K562 (cell line): ENCODE results near the gene DNAH3. TPM values are rescaled to one million over a fixed set of nuclear protein-coding genes. Genes with fewer than 3 reads are reported as not detected.
A peak's percentile ranks its signal among the peaks of the same experiment; 100 is the strongest.

ENCODE experiments used
- ATAC-seq: fragments of 200-7000 bp; cut with Tn5 transposase; 3 replicates; pipeline ENCODE4 v1.9.1; 2020; ENCODE audit warnings: moderate library complexity
- BruUV-seq: library from RNA; stranded (reverse); fragments of 400-500 nt; replicated peaks from 2 replicates; lab custom pipeline; 2021; lab: Mats Ljungman, UMichigan
- CTCF ChIA-PET: fragments of 300-600 bp; formaldehyde crosslinking; extraction: SDS; loops from one replicate; lab custom pipeline; 2021; ENCODE audit warnings: low intra/inter-chr PET ratio; lab: Yijun Ruan, JAX
- POLR2A ChIA-PET: fragments of 300-600, 350-650 bp; sonication (Branson Sonifier 250); formaldehyde crosslinking; extraction: SDS; loops from one replicate; lab custom pipeline; 2021; ENCODE audit warnings: antibody characterized with exemption, inconsistent platforms; lab: Yijun Ruan, JAX
- DNase-seq, 4 experiments: peaks; one replicate each; pipeline versions ENCODE4 v3.0.0 to v3.0.0-alpha.2; 2011 to 2018; ENCODE audit warnings: low spot score in 3 of 4, mixed read lengths in 3 of 4; ENCODE audit errors: extremely low read depth in 1 of 4
- FAIRE-seq: peaks from 2 replicates; lab custom pipeline; 2011; peaks lifted over from hg19 to GRCh38; lab: Jason Lieb, UNC
- H2AFZ ChIP-seq: 2 replicates; pipeline ENCODE4 v1.6.0; 2011; ENCODE audit warnings: low read depth, low read length, control low read depth, inconsistent platforms
- H3K27ac ChIP-seq: fragments of 200-600 bp; 3 replicates; pipeline ENCODE4 v1.8.0; 2011; ENCODE audit warnings: low read depth, mild to moderate bottlenecking, control low read depth, inconsistent platforms, low read length, moderate library complexity, mixed read lengths; ENCODE audit errors: extremely low read depth
- H3K27me3 ChIP-seq, 2 experiments: fragments of 300-600 bp in 1 of 2; 2 replicates in 1 of 2; 3 replicates in 1 of 2; pipeline versions ENCODE4 v1.6.0 to v1.8.0; 2011; ENCODE audit warnings: inconsistent platforms in 2 of 2, low read length in 2 of 2, mild to moderate bottlenecking in 1 of 2, mixed read lengths in 1 of 2, moderate library complexity in 1 of 2; ENCODE audit not compliant: control insufficient read depth in 2 of 2, insufficient read depth in 2 of 2
- H3K36me3 ChIP-seq: fragments of 300-600 bp; 3 replicates; pipeline ENCODE4 v1.8.0; 2011; ENCODE audit warnings: mild to moderate bottlenecking, low read length, inconsistent platforms; ENCODE audit not compliant: control insufficient read depth, insufficient read depth
- H3K4me1 ChIP-seq, 2 experiments: fragments of 200-600 bp in 1 of 2; replicated peaks in 1 of 2; 2 replicates in 1 of 2; 3 replicates in 1 of 2; pipeline versions ENCODE4 v1.5.1 to v1.8.0; 2011; ENCODE audit warnings: inconsistent platforms in 2 of 2, low read length in 2 of 2, mild to moderate bottlenecking in 1 of 2, mixed read lengths in 1 of 2, moderate library complexity in 1 of 2; ENCODE audit not compliant: control insufficient read depth in 2 of 2, insufficient read depth in 2 of 2
- H3K4me2 ChIP-seq: 2 replicates; pipeline ENCODE4 v1.6.1; 2011; ENCODE audit warnings: low read length, control low read depth, inconsistent platforms, mixed read lengths; ENCODE audit not compliant: insufficient read depth
- H3K4me3 ChIP-seq: fragments of 200-600 bp; sonication (generic), shearing (Covaris generic); 2 replicates; pipeline ENCODE4 v1.5.1; 2016; ENCODE audit warnings: control low read depth, inconsistent platforms
- H3K79me2 ChIP-seq: fragments of 200-600 bp; 3 replicates; pipeline ENCODE4 v1.8.0; 2011; ENCODE audit warnings: low read length, inconsistent platforms; ENCODE audit not compliant: control insufficient read depth, insufficient read depth
- H3K9ac ChIP-seq, 2 experiments: 2 replicates each; pipeline versions ENCODE4 v1.6.0 to v1.6.1; 2011; ENCODE audit warnings: low read depth in 2 of 2, low read length in 2 of 2, control low read depth in 1 of 2, inconsistent platforms in 1 of 2, mild to moderate bottlenecking in 1 of 2, mixed read lengths in 1 of 2; ENCODE audit not compliant: insufficient read depth in 1 of 2
- H3K9me1 ChIP-seq: one replicate; pipeline ENCODE4 v1.6.0; 2011; ENCODE audit warnings: inconsistent platforms, mild to moderate bottlenecking, low read length, moderate library complexity; ENCODE audit not compliant: control insufficient read depth, insufficient read depth
- H3K9me3 ChIP-seq: replicated peaks from 2 replicates; pipeline ENCODE4 v1.5.1; 2011; ENCODE audit warnings: low read depth, low read length, inconsistent platforms; ENCODE audit not compliant: control insufficient read depth, insufficient read depth
- H4K20me1 ChIP-seq: replicated peaks from 2 replicates; pipeline ENCODE4 v1.6.1; 2011; ENCODE audit warnings: low read length, inconsistent platforms, mixed read lengths; ENCODE audit not compliant: control insufficient read depth, insufficient read depth
- BACH1 ChIP-seq: fragments of 200-800 bp; sonication (Bioruptor generic); IDR thresholded peaks from 2 replicates; pipeline ENCODE4 v1.6.1; 2016; ENCODE audit warnings: missing genetic modification characterization, missing compliant biosample characterization
- MEF2D ChIP-seq: conservative IDR thresholded peaks from 2 replicates; pipeline ENCODE4 v1.6.1; 2016; ENCODE audit warnings: low read depth, missing genetic modification characterization, missing compliant biosample characterization
- SRF ChIP-seq, 2 experiments: fragments of 250-450, 450-650 bp in 1 of 2; sonication (Bioruptor Pico) in 1 of 2; sonication (generic) in 1 of 2; formaldehyde crosslinking; IDR thresholded peaks; 2 replicates each; pipeline versions ENCODE4 v1.5.0 to v1.5.1; 2020 to 2022; ENCODE audit warnings: mild to moderate bottlenecking in 1 of 2, missing genetic modification reagents in 1 of 2
- TAF15 ChIP-seq: fragments of 200-400 bp; formaldehyde crosslinking; IDR thresholded peaks from 2 replicates; pipeline ENCODE4 v1.6.1; 2017; ENCODE audit warnings: mild to moderate bottlenecking, low read depth, low read length, moderate library complexity
- ZNF324 ChIP-seq: fragments of 250-450 bp; sonication (Bioruptor Pico); IDR thresholded peaks from 2 replicates; pipeline ENCODE4 v1.4.0; 2020; ENCODE audit warnings: mild to moderate bottlenecking
- WGBS: fragments of 100-300 bp; shearing (Covaris generic); methylation state at CpG from one replicate; pipeline ENCODE4 v1.1.6; 2016; ENCODE audit warnings: low coverage, mixed read lengths; ENCODE audit not compliant: insufficient coverage; ENCODE audit errors: missing lambda C conversion rate; 5-methylcytosine and 5-hydroxymethylcytosine counted together
- in situ Hi-C: fragments of 300-500 bp; cut with MboI; formaldehyde crosslinking; loops from 4 replicates; pipeline ENCODE4 v1.15.0; 2018; ENCODE audit warnings: inconsistent platforms, mixed read lengths
- intact Hi-C: fragments of 100-400 bp; cut with micrococcal nuclease; formaldehyde crosslinking; loops from 2 replicates; pipeline ENCODE4 v1.14.2; 2022
- polyA plus RNA-seq, 8 experiments: library from polyadenylated mRNA; depleted of rRNA in 4 of 8; stranded (reverse) in 5 of 8; unstranded in 3 of 8; fragments of >200 nt; fragmentation: Nextera tagmentation in 2 of 8; fragmentation: Illumina TruSeq in 1 of 8; extraction: Ambion mirVana in 2 of 8; extraction: Trizol in 1 of 8; gene quantifications; 2 replicates each; pipeline versions ENCODE4 v1.2.1 to v1.2.3, GENCODE V29; 2011 to 2014; ENCODE audit warnings: inconsistent platforms in 1 of 8, missing spikeins in 1 of 8
- total RNA-seq, 7 experiments: library from RNA; depleted of rRNA in 6 of 7; stranded (reverse); fragments of >200 nt in 6 of 7; fragmentation: Illumina TruSeq in 2 of 7; extraction: Trizol in 2 of 7; gene quantifications; 2 replicates each; pipeline versions ENCODE4 v1.2.1 to v1.2.3, GENCODE V29; 2011 to 2021; ENCODE audit warnings: low replicate concordance in 1 of 7
- TF ChIP-seq, protein P1 (sequence below): fragments of 450-650 bp; IDR thresholded peaks from 2 replicates; pipeline ENCODE4 v1.6.1; 2016; ENCODE audit warnings: mild to moderate bottlenecking, moderate library complexity
- TF ChIP-seq, protein P2 (sequence below): fragments of 450-650 bp; formaldehyde crosslinking; IDR thresholded peaks from 2 replicates; pipeline ENCODE4 v1.4.0; 2020; ENCODE audit warnings: mild to moderate bottlenecking, mixed read lengths

DNAH3 gene
- total and polyA plus RNA-seq, 9 of the 15 experiments (the other 6 are each of a cell fraction or from before 2014, with no cell fraction given), result 0.32 to 0.84 (median 0.44) TPM

DNA sequence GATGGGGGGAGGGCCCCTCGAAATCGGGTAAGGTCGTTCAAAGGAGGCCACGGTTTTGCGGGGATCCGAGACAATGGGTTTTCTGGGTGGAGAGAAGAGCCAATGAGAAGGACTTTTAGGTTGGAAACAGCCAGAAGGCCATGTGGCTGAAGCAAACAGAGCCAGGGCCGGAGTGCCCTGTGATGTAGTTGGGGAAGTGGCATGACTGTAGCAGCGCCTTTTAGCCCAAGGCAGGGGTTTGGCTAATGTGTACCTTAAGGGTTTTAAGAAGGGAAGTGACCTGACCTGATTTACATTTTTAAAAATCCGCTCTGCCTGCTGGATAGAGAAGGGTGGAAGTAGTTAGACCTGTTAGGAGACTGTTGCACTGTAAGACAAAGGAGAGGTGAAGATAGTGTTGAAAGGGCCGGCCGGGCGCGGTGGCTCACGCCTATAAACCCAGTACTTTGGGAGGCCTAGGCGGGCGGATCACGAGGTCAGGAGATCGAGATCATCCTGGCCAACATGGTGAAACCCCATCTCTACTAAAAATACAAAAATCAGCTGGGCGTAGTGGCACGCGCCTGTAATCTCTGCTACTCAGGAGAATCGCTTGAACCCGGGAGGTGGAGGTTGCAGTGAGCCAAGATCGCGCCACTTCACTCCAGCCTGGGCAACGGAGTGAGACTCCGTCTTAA, 249.1 kb downstream of the DNAH3 start:
- 10% methylated on average over 24 of the region's 27 CpGs for WGBS
- FAIRE-seq, result no peak
- no peaks in the 10 kb centered on the region for H3K9me3 ChIP-seq
- in situ Hi-C loops, result no loop called here
- peak; percentile 10; the same call in 2 of the 3 replicates for ATAC-seq
- H3K79me2 ChIP-seq, result peaks cover 41% of the 10 kb centered on the region
- no peaks in the 10 kb centered on the region for H3K9me1 ChIP-seq
- ChIA-PET CTCF (no interaction called here), POLR2A (interaction anchor here (0.7 to 2.0 kb wide), 8 partner anchors 10 to 66 kb away, joined by 3 to 12 read pairs (median 4); no protein-coding TSS in a partner anchor)
- BruUV-seq, result no TSS peak
- peaks cover 32 to 50% of the 10 kb centered on the region in 2 experiments for H3K4me1 ChIP-seq
- peak overlapping the region; percentile 92 to 94 for H3K9ac ChIP-seq
- peak overlapping the region; percentile 92 for H3K27ac ChIP-seq
- peaks cover 9% of the 10 kb centered on the region; the same call in 1 of the 3 replicates for H3K36me3 ChIP-seq
- H3K4me3 ChIP-seq, result peak overlapping the region; percentile 85
- peak overlapping the region; percentile 91 for H3K4me2 ChIP-seq
- H4K20me1 ChIP-seq, result no peaks in the 10 kb centered on the region
- intact Hi-C loops, result loop anchor here (5.0 kb wide), 2 partner anchors 46 to 49 kb away; no protein-coding TSS in a partner anchor
- no peaks in the 10 kb centered on the region for H3K27me3 ChIP-seq
- peak in 2 of 4 experiments; percentile 25 to 36 for DNase-seq
- peak overlapping the region; percentile 92 for H2AFZ ChIP-seq
- TF ChIP-seq TAF15 (no peak), MEF2D (tag) (0 out of 2 replicates have a peak, but pooled peaks have one; percentile 15), BACH1 (tag) (0 out of 2 replicates have a peak, but pooled peaks have one; percentile 33), SRF (CRISPR knock-in tag; IDR thresholded peaks at IDR 0.05) (no peak), ZNF324 (CRISPR knock-in tag) (no peak)
- TF ChIP-seq, protein P1, sequence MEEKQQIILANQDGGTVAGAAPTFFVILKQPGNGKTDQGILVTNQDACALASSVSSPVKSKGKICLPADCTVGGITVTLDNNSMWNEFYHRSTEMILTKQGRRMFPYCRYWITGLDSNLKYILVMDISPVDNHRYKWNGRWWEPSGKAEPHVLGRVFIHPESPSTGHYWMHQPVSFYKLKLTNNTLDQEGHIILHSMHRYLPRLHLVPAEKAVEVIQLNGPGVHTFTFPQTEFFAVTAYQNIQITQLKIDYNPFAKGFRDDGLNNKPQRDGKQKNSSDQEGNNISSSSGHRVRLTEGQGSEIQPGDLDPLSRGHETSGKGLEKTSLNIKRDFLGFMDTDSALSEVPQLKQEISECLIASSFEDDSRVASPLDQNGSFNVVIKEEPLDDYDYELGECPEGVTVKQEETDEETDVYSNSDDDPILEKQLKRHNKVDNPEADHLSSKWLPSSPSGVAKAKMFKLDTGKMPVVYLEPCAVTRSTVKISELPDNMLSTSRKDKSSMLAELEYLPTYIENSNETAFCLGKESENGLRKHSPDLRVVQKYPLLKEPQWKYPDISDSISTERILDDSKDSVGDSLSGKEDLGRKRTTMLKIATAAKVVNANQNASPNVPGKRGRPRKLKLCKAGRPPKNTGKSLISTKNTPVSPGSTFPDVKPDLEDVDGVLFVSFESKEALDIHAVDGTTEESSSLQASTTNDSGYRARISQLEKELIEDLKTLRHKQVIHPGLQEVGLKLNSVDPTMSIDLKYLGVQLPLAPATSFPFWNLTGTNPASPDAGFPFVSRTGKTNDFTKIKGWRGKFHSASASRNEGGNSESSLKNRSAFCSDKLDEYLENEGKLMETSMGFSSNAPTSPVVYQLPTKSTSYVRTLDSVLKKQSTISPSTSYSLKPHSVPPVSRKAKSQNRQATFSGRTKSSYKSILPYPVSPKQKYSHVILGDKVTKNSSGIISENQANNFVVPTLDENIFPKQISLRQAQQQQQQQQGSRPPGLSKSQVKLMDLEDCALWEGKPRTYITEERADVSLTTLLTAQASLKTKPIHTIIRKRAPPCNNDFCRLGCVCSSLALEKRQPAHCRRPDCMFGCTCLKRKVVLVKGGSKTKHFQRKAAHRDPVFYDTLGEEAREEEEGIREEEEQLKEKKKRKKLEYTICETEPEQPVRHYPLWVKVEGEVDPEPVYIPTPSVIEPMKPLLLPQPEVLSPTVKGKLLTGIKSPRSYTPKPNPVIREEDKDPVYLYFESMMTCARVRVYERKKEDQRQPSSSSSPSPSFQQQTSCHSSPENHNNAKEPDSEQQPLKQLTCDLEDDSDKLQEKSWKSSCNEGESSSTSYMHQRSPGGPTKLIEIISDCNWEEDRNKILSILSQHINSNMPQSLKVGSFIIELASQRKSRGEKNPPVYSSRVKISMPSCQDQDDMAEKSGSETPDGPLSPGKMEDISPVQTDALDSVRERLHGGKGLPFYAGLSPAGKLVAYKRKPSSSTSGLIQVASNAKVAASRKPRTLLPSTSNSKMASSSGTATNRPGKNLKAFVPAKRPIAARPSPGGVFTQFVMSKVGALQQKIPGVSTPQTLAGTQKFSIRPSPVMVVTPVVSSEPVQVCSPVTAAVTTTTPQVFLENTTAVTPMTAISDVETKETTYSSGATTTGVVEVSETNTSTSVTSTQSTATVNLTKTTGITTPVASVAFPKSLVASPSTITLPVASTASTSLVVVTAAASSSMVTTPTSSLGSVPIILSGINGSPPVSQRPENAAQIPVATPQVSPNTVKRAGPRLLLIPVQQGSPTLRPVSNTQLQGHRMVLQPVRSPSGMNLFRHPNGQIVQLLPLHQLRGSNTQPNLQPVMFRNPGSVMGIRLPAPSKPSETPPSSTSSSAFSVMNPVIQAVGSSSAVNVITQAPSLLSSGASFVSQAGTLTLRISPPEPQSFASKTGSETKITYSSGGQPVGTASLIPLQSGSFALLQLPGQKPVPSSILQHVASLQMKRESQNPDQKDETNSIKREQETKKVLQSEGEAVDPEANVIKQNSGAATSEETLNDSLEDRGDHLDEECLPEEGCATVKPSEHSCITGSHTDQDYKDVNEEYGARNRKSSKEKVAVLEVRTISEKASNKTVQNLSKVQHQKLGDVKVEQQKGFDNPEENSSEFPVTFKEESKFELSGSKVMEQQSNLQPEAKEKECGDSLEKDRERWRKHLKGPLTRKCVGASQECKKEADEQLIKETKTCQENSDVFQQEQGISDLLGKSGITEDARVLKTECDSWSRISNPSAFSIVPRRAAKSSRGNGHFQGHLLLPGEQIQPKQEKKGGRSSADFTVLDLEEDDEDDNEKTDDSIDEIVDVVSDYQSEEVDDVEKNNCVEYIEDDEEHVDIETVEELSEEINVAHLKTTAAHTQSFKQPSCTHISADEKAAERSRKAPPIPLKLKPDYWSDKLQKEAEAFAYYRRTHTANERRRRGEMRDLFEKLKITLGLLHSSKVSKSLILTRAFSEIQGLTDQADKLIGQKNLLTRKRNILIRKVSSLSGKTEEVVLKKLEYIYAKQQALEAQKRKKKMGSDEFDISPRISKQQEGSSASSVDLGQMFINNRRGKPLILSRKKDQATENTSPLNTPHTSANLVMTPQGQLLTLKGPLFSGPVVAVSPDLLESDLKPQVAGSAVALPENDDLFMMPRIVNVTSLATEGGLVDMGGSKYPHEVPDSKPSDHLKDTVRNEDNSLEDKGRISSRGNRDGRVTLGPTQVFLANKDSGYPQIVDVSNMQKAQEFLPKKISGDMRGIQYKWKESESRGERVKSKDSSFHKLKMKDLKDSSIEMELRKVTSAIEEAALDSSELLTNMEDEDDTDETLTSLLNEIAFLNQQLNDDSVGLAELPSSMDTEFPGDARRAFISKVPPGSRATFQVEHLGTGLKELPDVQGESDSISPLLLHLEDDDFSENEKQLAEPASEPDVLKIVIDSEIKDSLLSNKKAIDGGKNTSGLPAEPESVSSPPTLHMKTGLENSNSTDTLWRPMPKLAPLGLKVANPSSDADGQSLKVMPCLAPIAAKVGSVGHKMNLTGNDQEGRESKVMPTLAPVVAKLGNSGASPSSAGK, result peak; percentile 55
- TF ChIP-seq, protein P2, sequence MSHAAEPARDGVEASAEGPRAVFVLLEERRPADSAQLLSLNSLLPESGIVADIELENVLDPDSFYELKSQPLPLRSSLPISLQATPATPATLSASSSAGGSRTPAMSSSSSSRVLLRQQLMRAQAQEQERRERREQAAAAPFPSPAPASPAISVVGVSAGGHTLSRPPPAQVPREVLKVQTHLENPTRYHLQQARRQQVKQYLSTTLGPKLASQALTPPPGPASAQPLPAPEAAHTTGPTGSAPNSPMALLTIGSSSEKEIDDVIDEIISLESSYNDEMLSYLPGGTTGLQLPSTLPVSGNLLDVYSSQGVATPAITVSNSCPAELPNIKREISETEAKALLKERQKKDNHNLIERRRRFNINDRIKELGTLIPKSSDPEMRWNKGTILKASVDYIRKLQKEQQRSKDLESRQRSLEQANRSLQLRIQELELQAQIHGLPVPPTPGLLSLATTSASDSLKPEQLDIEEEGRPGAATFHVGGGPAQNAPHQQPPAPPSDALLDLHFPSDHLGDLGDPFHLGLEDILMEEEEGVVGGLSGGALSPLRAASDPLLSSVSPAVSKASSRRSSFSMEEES (CRISPR knock-in tag), result peak; percentile 35
